Transverse colon (tissue), 4 donors: Measurements from ENCODE around the gene SYNPO2.
"Not testable (repeated sequence)": the region's sequence is repeated elsewhere in the genome, so short reads cannot be mapped to it uniquely, and the experiment has no call there.

Experiments used
- EP300 ChIP-seq: sonication (generic); formaldehyde crosslinking; IDR thresholded peaks from one replicate; pipeline ENCODE4 v1.6.1; 2017; ENCODE audit warnings: antibody characterized with exemption, low read depth
- POLR2A ChIP-seq: fragments of 450-650 bp; IDR thresholded peaks from one replicate; pipeline ENCODE4 v1.6.1; 2016; ENCODE audit warnings: antibody characterized with exemption, mild to moderate bottlenecking, moderate library complexity
- POLR2AphosphoS5 ChIP-seq, 3 donors: sonication (generic); formaldehyde crosslinking; IDR thresholded peaks; one replicate each; pipeline ENCODE4 v1.6.1; 2016; ENCODE audit warnings: antibody characterized with exemption in 3 of 3
- TF ChIP-seq, protein P1 (sequence below), 5 experiments: fragments of 200-600 bp in 3 of 5; fragments of 450-650 bp in 2 of 5; sonication (generic) in 3 of 5; IDR thresholded peaks; 1 replicate in 2 of 5; 2 replicates in 3 of 5; pipeline ENCODE4 v1.5.1; 2016 to 2017; ENCODE audit warnings: antibody characterized with exemption in 5 of 5, inconsistent platforms in 3 of 5, mild to moderate bottlenecking in 2 of 5, moderate library complexity in 1 of 5

DNA sequence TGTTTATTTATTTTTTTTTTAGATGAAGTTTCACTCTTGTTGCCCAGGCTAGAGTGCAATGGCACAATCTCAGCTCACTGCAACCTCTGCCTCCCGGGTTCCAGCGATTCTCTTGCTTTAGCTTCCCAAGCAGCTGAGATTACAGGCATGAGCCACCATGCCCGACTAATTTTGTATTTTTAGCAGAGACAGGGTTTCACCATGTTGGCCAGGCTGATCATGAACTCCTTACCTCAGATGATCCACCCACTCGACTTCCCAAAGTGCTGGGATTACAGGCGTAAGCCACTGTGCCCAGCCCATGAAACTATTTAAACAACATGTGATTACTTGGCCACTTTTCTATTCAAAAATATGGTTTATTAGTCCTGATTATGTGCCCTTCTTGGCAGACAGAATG, 158.4 kb downstream of the SYNPO2 start:
- TF ChIP-seq, protein P1, sequence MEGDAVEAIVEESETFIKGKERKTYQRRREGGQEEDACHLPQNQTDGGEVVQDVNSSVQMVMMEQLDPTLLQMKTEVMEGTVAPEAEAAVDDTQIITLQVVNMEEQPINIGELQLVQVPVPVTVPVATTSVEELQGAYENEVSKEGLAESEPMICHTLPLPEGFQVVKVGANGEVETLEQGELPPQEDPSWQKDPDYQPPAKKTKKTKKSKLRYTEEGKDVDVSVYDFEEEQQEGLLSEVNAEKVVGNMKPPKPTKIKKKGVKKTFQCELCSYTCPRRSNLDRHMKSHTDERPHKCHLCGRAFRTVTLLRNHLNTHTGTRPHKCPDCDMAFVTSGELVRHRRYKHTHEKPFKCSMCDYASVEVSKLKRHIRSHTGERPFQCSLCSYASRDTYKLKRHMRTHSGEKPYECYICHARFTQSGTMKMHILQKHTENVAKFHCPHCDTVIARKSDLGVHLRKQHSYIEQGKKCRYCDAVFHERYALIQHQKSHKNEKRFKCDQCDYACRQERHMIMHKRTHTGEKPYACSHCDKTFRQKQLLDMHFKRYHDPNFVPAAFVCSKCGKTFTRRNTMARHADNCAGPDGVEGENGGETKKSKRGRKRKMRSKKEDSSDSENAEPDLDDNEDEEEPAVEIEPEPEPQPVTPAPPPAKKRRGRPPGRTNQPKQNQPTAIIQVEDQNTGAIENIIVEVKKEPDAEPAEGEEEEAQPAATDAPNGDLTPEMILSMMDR (IDR thresholded peaks at IDR 0.05): not testable (repeated sequence)
- not testable (repeated sequence) for TF ChIP-seq POLR2A; EP300; POLR2AphosphoS5 (IDR thresholded peaks at IDR 0.05)
